Upper lobe of right lung (tissue), 1 donor: Measurements from ENCODE around the gene SLC4A3. TPM values are rescaled to one million over a fixed set of nuclear protein-coding genes. Genes with fewer than 3 reads are reported as not detected.

ENCODE experiments used
- ATAC-seq: fragments of 200-7000 bp; cut with Tn5 transposase; one replicate; pipeline ENCODE4 v1.9.1; 2020; ENCODE audit warnings: mild to moderate bottlenecking, moderate library complexity
- DNase-seq: peaks from one replicate; pipeline ENCODE4 v3.0.0-alpha.2; 2020
- H3K27ac ChIP-seq: fragments of 200-600 bp; one replicate; pipeline ENCODE4 v1.8.0; 2022
- H3K27me3 ChIP-seq: fragments of 200-600 bp; one replicate; pipeline ENCODE4 v1.8.0; 2022; ENCODE audit warnings: mild to moderate bottlenecking
- H3K36me3 ChIP-seq: fragments of 200-600 bp; one replicate; pipeline ENCODE4 v1.8.0; 2022
- H3K4me1 ChIP-seq: fragments of 200-600 bp; one replicate; pipeline ENCODE4 v1.8.0; 2022
- H3K4me3 ChIP-seq: fragments of 200-600 bp; one replicate; pipeline ENCODE4 v1.8.0; 2022; ENCODE audit warnings: mild to moderate bottlenecking
- H3K9me3 ChIP-seq: fragments of 200-600 bp; one replicate; pipeline ENCODE4 v1.8.0; 2022
- intact Hi-C: fragments of 100-400 bp; cut with DNase I; formaldehyde crosslinking; loops from one replicate; pipeline ENCODE4 v1.11.0; 2022
- total RNA-seq: library from RNA; stranded (reverse); fragmentation: NEBNext Ultra II Directional; extraction: Animal tissue kit (Norgen Biotek cat#: 25700); gene quantifications from one replicate; pipeline ENCODE4 v1.2.1, GENCODE V29; 2021
- TF ChIP-seq, protein P1 (sequence below): fragments of 200-600 bp; IDR thresholded peaks from one replicate; pipeline ENCODE4 v1.8.0; 2022; ENCODE audit warnings: antibody characterized with exemption
- donor health status: DM: no; HTN: yes; CAD: no; lungs with severe emphysema.

The SLC4A3 gene
- total RNA-seq, 1 donor from 2014 or later, result 2.9 TPM

DNA sequence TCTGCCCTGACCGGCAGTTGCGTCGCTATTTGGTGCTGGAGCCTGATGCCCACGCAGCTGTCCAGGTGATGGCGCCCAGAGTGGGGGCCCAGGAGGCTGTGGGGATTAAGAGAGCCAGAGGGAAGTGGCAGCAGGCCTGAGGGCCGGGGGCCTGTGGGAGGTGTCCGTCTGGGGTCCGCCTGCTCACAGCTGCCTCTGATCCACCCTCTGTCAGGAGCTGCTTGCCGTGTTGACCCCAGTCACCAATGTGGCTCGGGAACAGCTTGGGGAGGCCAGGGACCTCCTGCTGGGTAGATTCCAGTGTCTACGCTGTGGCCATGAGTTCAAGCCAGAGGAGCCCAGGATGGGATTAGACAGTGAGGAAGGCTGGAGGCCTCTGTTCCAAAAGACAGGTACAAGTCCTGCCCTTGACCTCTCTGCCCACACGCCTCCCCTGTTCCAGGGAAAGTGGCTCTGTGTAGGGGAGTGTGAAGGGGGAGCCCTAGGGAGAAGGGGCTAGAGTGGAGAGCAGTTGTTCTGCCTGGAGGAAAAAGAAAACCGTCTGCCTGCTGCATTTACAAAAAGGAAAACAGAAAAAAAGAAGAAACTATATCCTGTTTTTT is 18.2 kb upstream of the SLC4A3 start:
- Histone ChIP-seq H3K27ac (no peak overlapping the region), H3K36me3 (peaks cover 38% of the 10 kb centered on the region), H3K4me3 (no peak overlapping the region), H3K4me1 (no peaks in the 10 kb centered on the region), H3K9me3 (no peaks in the 10 kb centered on the region), H3K27me3 (no peaks in the 10 kb centered on the region)
- intact Hi-C loops, result no loop called here
- TF ChIP-seq, protein P1, sequence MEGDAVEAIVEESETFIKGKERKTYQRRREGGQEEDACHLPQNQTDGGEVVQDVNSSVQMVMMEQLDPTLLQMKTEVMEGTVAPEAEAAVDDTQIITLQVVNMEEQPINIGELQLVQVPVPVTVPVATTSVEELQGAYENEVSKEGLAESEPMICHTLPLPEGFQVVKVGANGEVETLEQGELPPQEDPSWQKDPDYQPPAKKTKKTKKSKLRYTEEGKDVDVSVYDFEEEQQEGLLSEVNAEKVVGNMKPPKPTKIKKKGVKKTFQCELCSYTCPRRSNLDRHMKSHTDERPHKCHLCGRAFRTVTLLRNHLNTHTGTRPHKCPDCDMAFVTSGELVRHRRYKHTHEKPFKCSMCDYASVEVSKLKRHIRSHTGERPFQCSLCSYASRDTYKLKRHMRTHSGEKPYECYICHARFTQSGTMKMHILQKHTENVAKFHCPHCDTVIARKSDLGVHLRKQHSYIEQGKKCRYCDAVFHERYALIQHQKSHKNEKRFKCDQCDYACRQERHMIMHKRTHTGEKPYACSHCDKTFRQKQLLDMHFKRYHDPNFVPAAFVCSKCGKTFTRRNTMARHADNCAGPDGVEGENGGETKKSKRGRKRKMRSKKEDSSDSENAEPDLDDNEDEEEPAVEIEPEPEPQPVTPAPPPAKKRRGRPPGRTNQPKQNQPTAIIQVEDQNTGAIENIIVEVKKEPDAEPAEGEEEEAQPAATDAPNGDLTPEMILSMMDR, result no peak
- DNase-seq, result no peak
- no peak for ATAC-seq

GRCh38 chr2:219611306-219611705 is 16.1 kb upstream of the SLC4A3 start:
- ATAC-seq (no peak), DNase-seq (no peak)
- TF ChIP-seq, protein P1, result no peak

GRCh38 chr2:219611866-219612576 is 15.4 kb upstream of the SLC4A3 start:
- Histone ChIP-seq H3K27ac (no peak overlapping the region), H3K27me3 (no peaks in the 10 kb centered on the region), H3K36me3 (peaks cover 37% of the 10 kb centered on the region), H3K9me3 (no peaks in the 10 kb centered on the region), H3K4me1 (no peaks in the 10 kb centered on the region), H3K4me3 (no peak overlapping the region)
- DNase-seq (no peak), ATAC-seq (no peak)
- intact Hi-C loops, result no loop called here
- TF ChIP-seq, protein P1, result no peak

More at GRCh38 chr2:219611306-219611705, 16.1 kb upstream of the SLC4A3 start:
- Histone ChIP-seq H3K36me3 (peaks cover 40% of the 10 kb centered on the region), H3K4me3 (no peak overlapping the region), H3K27me3 (no peaks in the 10 kb centered on the region), H3K27ac (no peak overlapping the region), H3K9me3 (no peaks in the 10 kb centered on the region), H3K4me1 (no peaks in the 10 kb centered on the region)
- intact Hi-C loops, result no loop called here

GRCh38 chr2:219612577-219613286 is 14.7 kb upstream of the SLC4A3 start:
- peaks cover 33% of the 10 kb centered on the region for H3K36me3 ChIP-seq
- H3K4me1 ChIP-seq, result no peaks in the 10 kb centered on the region
- DNase-seq (no peak), ATAC-seq (no peak)
- TF ChIP-seq, protein P1, result no peak
- intact Hi-C loops, result no loop called here
- H3K27me3 ChIP-seq, result no peaks in the 10 kb centered on the region
- H3K4me3 ChIP-seq, result no peak overlapping the region
- H3K27ac ChIP-seq, result no peak overlapping the region
- no peaks in the 10 kb centered on the region for H3K9me3 ChIP-seq

DNA sequence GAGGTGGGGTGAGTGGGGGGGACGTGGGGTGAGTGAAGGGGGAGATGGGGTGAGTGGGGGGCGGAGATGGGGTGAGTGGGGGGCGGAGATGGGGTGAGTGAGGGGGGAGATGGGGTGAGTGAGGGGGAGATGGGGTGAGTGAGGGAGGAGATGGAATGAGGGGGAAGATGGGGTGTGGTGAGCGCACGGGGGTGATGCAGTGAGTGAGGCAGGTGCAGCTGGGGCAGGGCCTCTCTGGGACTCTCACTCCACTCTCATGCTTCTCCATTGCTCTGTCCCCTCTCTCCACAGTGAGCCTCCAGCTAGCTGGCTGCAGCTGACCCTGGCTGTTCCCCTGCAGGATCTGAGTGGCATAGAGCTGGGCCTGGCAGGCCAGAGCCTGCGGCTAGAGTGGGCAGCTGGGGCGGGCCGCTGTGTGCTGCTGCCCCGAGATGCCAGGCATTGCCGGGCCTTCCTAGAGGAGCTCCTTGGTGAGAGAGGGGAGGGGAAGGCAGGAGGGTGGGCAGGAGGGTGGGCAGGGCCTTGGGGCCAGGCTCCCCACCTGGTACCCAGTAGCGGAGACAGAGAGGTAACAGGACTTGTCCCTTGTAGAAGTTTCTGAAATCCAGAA is 13.9 kb upstream of the SLC4A3 start:
- intact Hi-C loops, result no loop called here
- H3K4me3 ChIP-seq, result no peak overlapping the region
- H3K9me3 ChIP-seq, result no peaks in the 10 kb centered on the region
- H3K36me3 ChIP-seq, result peaks cover 30% of the 10 kb centered on the region
- ATAC-seq (no peak), DNase-seq (no peak)
- TF ChIP-seq, protein P1, result no peak
- H3K27ac ChIP-seq, result no peak overlapping the region
- no peaks in the 10 kb centered on the region for H3K4me1 ChIP-seq
- H3K27me3 ChIP-seq, result no peaks in the 10 kb centered on the region
